GM19351 (cell line): Measurements from ENCODE around the gene ABLIM1.

Experiments used
- ATAC-seq: cut with Tn5 transposase; IDR thresholded peaks from one replicate; pipeline ENCODE4 v1.9.1; 2021; ENCODE audit warnings: mild to moderate bottlenecking, moderate library complexity; ENCODE audit not compliant: unreplicated experiment

The ABLIM1 gene

DNA sequence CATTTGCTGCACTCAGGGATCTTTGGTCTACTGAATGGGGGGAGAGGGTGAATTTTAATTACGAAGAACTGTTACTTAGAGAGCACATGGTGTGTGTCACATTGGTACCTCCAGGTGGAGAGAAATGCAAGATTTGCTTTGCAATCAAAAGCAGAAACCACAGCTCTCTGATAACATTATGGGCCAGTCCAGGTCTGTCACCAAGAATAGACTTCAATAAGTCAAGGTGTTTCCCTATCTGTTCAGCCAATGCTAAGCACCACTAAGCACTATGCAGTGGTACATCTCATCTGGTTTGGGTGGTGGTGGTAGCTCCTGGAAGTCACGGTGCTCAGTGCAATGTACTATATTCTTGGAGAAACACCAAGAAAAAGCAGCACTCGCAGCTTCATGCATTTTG is 134.2 kb downstream of the ABLIM1 start:
- no peak for ATAC-seq

DNA sequence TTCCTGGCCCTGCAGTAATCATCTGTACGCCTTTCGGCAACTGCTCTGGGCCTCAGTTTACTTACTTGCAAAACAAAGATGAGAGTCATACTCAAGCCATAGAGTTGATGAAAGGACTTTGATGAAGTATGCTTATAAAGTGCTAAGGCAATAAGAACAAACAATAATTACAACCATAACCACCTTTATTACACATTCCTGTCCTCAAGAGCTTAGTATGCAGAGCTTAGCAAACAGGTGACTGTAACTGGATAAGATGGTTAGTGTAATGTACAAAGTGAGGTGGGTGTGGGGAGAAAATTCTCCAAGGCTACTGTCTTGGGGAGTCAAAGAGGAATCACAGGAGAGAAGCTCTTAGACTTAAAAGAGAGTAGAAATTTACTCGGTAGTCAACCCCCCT is 136.8 kb downstream of the ABLIM1 start:
- no peak for ATAC-seq

DNA sequence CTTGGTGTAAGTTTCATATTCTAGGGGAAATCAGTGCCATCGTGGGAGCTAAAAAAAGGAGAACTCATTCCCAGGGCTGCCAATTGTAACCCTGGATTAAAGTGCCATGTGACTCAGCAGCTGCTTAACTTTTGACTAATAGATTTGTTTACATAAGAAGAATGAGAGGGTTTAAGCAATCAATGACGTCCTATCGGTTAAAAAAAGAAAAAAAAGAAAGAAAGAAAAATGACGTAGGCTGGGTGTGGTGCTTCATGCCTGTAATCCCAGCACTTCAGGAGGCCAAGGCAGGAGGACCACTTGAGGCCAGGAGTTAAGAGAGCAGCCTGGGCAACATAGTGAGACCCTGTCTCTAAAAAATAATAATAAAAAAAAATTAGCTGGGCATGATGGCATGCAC is 137.6 kb downstream of the ABLIM1 start:
- ATAC-seq, result no peak

DNA sequence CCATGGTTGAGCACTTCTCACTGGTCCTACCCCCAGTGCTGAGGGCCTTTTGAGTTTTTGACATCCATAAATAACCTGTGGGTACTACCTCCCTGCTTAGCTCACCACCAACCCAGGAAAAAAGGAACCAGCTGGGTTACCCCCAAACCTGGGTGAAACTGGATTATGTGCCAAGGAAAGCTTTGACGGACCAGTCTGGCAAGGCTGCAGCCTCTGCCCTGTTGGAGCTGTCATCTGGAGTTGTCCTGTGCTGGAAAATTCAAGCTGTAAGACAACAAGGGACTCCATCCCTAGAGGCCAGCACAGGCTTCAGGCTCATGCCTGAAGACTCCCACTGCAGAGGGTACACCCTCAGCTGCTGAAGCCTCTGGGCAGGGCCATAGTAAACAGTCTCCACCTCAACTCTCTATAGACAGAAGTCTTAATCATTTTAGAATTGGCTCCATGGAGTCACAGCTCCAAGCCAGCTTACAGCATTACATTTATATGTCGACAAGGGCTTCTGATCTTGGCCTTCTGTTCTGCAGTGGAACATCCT is 138.2 kb downstream of the ABLIM1 start:
- ATAC-seq, result no peak

DNA sequence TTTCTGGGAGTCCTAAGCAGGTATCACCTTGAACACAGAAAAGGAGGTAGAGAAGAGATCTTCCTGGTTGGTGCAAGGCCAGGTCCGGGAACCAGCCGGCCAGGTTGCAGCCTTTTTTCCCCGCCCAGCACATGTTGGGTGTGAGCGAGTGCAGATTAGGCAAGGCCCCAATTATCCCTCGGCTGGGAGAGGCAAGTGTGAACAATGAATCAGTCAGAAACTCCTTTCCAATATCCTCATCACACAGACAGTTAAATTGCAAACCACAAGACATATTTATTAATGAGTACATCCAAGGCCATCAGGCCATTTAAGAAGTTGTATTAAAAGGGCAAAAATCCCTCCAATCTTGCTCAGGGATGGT is 138.8 kb downstream of the ABLIM1 start:
- ATAC-seq, result no peak

DNA sequence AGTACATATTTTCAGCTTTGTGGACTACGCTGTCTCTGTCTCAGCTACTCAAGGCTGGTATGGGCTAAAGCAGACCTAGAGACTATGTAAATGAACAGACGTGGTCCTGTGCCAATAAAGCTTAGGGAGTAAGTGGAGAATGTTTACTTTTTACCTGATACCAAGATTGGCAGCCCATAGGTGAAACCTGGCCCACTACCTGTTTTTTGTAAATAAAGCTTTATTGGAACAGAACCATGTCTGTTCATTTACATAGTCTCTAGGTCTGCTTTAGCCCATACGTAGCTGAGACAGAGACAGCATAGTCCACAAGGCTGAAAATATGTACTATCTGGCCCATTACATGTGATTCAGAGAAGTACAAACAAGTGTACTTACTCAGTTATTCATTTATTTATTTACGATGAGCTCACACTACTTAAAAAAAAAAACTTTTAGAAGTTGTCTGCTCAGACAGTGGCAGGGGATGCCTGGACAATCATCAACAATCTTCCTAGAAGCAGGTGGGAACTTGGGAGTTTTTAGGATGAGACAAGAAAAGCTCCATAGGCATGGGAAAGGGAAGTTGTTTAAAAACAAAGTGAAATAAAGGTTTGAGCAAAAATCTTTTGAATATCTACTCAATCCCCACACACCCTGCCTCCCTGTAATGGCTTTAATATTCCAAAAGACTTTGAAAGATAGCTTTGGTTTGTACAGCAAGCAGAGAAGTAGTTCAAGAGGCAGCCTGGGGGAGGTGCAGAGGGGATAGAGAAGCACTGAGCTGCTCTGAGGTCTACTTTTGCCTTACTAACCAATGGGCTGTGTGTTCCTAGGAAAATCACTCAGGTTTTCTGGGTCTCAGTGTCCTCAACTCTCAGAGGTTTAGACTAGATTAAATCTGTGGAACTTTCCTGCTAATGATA is 139.4 kb downstream of the ABLIM1 start:
- ATAC-seq, result no peak

DNA sequence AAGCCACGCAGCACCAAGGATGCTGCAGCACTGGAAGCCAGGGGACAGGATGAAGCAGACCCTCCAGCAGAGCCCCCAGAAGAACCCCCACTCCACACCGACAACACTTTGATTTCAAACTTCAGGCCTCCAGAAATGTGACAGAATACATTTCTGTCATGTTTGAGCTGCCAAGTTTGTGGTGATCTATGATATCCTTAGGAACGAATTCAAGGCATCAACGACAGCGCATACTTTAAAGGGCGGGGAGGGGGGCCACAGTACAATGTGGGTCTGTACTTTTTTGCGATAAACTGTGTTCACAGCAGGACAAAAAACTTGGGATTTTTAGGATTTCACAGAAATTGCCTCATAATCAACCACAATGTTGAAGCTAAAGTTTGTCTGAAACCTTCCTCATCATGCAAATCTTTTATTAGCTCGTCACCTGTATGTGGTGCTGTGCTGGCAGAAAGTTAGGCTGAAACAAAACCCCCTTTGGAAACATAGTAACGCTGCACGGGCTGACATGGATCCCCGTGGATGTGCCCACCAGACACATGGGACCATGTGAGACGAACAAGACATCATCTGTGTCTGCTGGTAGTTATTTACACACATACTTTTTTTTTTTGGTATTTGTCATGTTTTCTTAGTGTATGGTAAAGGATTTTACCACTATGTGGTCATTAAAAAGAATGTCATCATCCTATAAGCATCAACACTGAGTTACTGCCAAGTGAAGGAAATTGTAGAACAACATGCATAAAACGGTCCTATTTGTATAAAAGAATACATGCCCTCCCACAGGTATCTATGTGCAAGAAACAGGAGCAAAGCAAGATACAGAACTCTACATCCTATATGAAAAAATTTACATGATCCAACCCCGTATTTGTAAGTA is 140.5 kb downstream of the ABLIM1 start:
- ATAC-seq, result no peak

DNA sequence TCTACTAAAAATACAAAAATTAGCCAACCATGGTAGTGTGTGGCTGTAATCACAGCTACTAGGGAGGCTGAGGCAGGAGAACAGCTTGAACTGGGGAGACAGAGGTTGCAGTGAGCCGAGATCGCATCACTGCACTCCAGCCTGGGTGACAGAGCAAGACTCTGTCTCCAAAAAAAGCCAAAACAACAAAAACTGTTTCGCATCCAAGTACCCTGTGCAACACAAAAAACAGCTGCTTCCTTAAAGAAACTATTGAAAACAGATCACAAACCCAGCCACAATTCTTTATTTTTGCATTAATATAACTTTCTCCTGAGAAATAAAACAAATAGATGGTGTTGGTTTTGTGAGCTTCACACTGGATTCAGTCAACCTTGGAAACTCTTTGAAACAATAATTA is 141.7 kb downstream of the ABLIM1 start:
- ATAC-seq, result peak; percentile 36

DNA sequence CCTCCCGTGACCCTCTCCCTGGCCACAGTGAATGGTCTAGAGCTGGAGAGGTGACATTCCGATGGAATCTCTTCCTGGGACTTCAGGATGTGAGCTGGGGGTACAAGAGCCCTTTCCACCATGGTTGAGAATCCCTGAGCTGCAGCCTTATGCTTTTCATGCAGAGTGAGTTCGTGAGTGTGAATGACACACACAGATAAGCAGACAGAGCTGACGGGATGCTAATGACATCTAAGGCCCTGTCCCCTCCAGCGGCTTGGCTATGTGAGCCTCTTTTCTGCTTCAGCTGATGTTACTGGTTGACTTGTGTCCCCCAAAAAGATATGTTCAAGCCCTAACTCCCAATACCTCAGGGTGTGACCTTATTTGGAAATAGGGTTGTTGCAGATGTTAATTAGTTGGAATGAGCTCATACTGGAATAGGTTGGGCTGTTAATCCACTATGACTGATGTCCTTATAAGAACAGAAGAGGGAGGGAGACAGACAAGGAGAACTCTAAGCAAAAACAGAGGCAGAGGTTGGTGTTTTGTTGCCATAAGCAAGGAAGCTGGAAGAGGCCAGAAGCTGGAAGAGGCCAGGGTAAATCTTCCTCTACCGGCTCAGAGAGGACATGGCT is 142.7 kb downstream of the ABLIM1 start:
- ATAC-seq, result no peak

DNA sequence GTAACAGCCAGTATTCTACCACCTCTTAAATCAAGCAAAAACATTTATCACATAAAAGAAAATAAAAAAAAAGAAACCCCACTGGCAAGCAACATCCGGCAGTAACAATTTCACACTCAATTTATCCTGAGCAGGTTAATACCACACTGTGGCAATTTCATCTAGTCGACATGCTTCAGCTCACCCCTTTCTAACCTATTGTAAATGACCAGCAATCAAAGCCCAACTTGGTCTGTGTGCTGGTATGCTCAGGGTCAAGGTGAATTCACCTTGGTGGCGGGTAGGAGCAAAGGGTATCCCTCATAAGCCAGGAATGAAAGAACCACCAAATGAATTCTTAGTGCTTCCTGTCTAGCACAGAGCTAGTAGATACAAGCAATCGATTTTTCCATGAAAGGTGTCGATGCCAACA is 144.7 kb downstream of the ABLIM1 start:
- ATAC-seq, result no peak

DNA sequence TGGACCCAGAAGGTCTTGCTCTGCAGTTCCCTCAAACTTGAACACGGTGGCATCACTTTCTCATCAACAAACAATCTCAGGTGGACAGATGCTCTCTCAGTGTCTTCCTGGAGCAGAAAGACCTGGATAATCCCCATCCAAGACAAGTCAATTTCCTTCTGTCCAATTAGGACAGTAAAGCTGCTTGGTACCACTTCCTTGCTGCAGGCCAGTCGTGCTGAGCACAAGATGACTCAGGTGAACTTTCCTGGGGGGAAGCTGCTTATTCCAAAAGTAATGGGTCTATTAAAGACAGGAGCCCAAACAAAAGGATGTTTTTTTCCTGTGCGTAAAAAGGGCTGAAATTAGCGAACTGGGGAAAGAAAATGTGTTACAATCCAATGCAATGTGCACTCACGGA is 146.2 kb downstream of the ABLIM1 start:
- no peak for ATAC-seq

DNA sequence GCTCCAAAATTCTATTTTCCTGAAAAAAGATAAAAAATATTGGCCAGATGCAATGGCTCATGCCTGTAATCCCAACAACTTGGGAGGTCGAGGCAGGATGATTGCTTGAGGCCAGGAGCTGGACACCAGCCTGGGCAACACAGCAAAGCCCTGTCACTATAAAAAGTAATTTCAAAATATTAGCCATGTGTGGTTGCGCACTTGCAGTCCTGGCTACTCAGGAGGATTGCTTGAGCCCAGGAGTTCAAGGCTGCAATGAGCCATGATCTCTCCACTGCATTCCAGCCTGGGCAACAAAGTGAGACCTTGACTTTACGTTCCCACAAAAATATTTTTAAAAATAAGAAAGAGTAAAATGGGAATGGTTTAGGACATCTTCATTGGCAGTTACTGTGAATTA is 149.7 kb downstream of the ABLIM1 start:
- no peak for ATAC-seq

DNA sequence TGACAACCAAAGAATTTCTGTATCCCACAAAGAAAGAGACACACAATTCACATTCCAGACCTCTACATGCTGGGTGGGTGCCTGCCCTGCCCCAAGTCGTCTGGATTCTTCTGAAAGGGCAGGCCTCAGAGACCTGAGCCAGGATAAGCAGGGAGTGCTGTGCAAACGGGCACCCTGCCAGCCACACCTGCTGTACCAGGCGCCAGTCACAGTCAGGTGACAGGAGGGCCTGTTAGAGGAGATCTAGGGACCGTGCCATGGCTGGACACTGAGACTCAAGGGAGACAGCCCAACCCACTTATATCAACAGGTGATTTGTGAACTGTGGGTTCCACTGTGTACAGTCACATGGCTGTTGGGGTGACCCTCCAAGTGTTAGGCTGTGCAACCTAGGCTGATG is 150.6 kb downstream of the ABLIM1 start:
- ATAC-seq, result no peak

DNA sequence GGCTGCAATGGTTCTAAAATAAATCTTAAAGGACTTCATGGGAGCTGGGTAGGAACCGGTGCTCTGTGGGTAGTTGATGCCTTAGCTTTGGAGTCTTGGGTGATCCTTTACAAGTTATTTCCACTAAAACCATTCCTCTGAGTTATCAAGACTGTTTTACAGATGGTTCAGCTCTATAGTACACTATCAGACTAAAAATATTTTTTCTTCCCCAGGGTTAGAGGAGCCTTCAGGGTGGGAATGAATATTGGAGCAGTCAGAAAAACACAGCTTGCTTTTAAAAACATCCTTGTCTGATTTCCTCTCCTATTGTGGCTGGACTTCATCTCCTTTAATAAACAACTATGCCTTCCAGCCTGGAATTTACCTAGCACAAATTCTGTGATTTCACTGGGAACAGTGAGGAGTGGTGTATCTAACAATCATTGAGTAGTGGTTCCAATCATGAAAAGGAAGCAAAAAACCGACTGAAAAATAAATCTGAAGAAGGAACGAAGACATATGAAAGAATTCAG is 151.1 kb downstream of the ABLIM1 start:
- no peak for ATAC-seq

DNA sequence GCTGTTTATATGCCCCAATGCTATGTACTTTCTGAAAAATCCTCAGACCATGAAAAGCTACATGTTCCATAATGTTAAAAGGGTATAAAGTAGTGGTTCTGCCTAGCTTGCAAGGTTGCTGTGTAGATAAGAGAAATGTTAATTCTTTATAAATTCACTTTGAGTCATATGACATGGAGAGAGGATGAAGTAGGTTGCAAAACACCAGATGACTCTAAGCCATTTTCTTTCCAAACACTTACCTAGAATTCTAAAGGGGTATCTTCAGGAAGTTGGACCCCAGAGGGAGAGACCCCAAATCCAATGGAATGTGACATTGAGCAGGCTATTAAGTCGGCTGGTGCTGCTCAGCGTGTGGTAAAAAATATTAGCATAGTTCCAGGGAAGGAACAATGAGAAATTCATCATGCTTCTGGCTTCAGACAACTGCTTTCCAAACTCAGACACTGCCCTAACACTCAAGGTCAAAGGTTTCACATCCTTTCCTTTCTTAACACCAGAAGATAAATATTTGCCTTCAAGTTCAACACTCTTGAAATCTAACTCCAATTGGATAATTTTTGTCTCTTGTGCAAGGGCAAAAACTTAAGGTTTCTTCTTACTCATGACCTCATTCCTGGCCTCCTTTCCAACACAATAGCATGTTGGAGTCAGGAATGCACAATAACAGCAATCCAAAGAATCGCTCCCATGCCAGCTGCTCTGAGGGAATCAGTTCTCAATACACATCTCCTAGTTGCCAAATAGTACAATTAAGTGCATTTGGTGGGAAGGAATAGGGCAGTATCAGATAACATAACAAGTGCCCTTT is 153.1 kb downstream of the ABLIM1 start:
- no peak for ATAC-seq

DNA sequence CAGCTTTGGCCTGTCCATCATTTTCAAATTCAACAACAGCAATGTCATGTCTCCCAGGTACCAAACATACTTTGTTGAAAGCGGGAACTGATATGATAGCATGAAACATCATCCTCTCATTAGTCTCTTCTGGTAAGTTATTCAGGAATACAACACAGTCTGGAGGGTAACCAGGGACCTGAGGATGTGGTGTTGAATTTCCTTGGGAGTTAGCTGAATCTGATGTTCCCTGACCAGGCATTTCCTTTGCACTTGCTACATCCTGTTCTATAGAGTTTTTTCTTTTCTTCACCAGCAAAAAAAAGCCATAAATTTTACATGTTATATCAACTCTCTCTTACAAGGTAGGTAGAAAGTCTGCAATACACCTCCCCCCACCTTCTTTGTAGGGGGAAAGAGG is 156.0 kb downstream of the ABLIM1 start:
- no peak for ATAC-seq

DNA sequence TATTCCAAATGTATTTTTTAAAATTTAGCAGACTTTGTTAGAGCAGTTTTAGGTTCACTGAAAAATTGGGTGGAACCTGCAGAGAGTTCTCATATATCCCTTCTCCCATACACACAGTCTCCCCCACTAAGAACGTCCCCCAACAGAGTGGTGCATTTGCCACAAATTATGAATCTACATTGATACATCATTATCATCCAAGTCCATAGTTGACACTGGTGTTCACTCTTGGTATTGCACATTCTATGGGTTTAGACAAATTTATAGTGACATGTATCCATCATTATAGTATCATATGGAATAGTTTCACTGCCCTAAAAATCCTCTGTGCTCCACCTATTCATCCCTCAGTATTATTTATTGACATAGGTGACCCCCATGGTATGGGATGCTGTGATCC is 156.4 kb downstream of the ABLIM1 start:
- ATAC-seq, result no peak

DNA sequence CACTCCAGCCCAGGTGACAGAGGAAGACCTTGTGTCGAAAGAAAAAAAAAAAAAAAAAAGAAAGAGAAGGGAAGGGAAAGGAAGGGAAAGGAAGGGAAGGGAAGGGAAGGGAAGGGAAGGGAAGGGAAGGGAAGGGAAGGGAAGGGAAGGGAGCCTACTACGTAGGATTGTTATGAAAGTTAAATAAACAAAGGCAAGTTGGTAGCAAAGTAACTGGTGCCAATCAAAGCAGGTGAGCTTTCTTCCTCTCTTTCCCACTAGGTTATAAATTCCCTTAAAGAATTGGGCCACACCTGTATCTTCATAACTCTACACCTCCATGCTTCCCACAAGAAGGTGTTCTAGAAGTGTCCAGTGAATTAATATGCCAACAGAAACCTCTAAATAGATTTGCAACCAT is 157.4 kb downstream of the ABLIM1 start:
- no peak for ATAC-seq

DNA sequence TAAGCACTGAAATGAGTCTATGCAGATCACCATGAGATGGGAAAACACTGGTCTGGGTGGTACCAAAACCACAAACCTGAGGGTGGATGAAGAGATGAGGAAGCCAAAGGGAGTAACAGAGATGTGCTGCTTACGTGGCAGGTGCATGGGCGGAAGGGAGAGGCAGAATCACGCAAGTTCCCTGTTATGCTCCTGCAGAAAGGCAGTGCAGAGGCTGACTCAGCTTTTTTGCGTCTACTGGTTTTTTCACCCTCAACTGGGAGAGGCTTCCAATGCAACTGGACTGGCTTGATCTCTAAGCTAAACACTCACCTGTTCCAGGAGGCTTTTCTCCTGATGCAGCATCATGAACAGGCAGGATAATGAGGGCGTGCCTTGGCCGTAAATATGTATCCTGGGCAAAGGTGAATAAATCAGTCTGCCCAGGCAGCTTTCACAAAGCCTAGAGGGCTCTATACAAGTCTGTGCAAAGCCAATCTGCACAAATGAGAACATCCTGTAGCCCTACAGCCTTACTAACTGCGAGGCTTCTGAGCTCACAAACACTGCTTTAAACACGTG is 158.4 kb downstream of the ABLIM1 start:
- peak; percentile 32 for ATAC-seq

DNA sequence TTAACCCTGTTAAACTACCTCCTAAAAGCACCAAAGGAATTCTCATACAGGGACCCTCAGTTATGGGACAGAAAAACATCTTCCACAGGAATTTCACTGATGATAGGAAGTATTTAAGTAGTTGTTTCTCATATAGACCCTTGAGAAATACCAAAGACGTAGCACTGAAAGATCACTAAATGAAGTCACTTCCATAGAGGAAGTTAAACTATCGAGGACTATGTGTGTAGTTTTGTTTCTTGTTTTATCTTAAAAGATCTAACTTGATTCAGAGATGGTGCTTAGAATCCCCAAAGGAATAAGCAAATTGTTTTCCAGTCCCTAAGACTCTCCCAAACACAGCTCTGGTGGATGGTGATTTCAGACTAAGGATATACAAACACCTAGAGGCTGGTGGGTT is 159.0 kb downstream of the ABLIM1 start:
- peak; percentile 25 for ATAC-seq
